Mesendoderm (in vitro differentiated cells): Measurements from ENCODE around the gene SLC45A1.
"Not testable (repeated sequence)": the region's sequence is repeated elsewhere in the genome, so short reads cannot be mapped to it uniquely, and the experiment has no call there.

Source experiments
- DNase-seq: peaks from one replicate; pipeline ENCODE4 v3.0.0; 2013
- H2AK5ac ChIP-seq: 2 replicates; pipeline ENCODE4 v1.6.1; 2013; ENCODE audit warnings: low read length, inconsistent platforms
- H2BK120ac ChIP-seq: 2 replicates; pipeline ENCODE4 v1.6.1; 2013; ENCODE audit warnings: low read depth, mild to moderate bottlenecking, low read length, moderate library complexity, mixed read lengths
- H2BK15ac ChIP-seq: replicated peaks from 2 replicates; pipeline ENCODE4 v1.6.1; 2013; ENCODE audit warnings: low read depth, mild to moderate bottlenecking, moderate library complexity
- H2BK5ac ChIP-seq: 2 replicates; pipeline ENCODE4 v1.6.1; 2013; ENCODE audit warnings: low read length, inconsistent platforms
- H3K18ac ChIP-seq: 2 replicates; pipeline ENCODE4 v1.6.1; 2013; ENCODE audit warnings: mild to moderate bottlenecking, low read length, mixed read lengths
- H3K23ac ChIP-seq: one replicate; pipeline ENCODE4 v1.6.1; 2013; ENCODE audit warnings: low read length
- H3K27ac ChIP-seq: 2 replicates; pipeline ENCODE4 v1.5.1; 2013; ENCODE audit warnings: low read depth, mild to moderate bottlenecking, inconsistent platforms, low read length, moderate library complexity
- H3K27me3 ChIP-seq: 2 replicates; pipeline ENCODE4 v1.6.1; 2013; ENCODE audit warnings: low read length, control low read depth, mild to moderate bottlenecking, inconsistent platforms; ENCODE audit not compliant: insufficient read depth, poor library complexity
- H3K36me3 ChIP-seq: 2 replicates; pipeline ENCODE4 v1.6.1; 2013; ENCODE audit warnings: low read length, inconsistent platforms; ENCODE audit not compliant: control insufficient read depth, insufficient read depth
- H3K4ac ChIP-seq: one replicate; pipeline ENCODE4 v1.6.1; 2013; ENCODE audit warnings: low read depth, mild to moderate bottlenecking, low read length, moderate library complexity
- H3K4me1 ChIP-seq: 2 replicates; pipeline ENCODE4 v1.6.1; 2013; ENCODE audit warnings: low read depth, low read length, inconsistent platforms; ENCODE audit not compliant: control insufficient read depth
- H3K4me2 ChIP-seq: 2 replicates; pipeline ENCODE4 v1.6.1; 2013; ENCODE audit warnings: low read length
- H3K4me3 ChIP-seq: 2 replicates; pipeline ENCODE4 v1.5.1; 2013; ENCODE audit warnings: mild to moderate bottlenecking, low read length
- H3K56ac ChIP-seq: one replicate; pipeline ENCODE4 v1.6.1; 2013; ENCODE audit warnings: low read length
- H3K79me1 ChIP-seq: 2 replicates; pipeline ENCODE4 v1.6.1; 2013; ENCODE audit warnings: low read length, inconsistent platforms
- H3K79me2 ChIP-seq: 2 replicates; pipeline ENCODE4 v1.6.1; 2013; ENCODE audit warnings: mild to moderate bottlenecking, low read length; ENCODE audit not compliant: control insufficient read depth, insufficient read depth
- H3K9ac ChIP-seq: 2 replicates; pipeline ENCODE4 v1.6.1; 2013; ENCODE audit warnings: low read length, inconsistent platforms
- H4K5ac ChIP-seq: one replicate; pipeline ENCODE4 v1.6.1; 2013; ENCODE audit warnings: low read length
- H4K8ac ChIP-seq: one replicate; pipeline ENCODE4 v1.6.1; 2013; ENCODE audit warnings: low read depth, mild to moderate bottlenecking, control low read depth, low read length, moderate library complexity
- WGBS: extraction: QIAGEN DNeasy Blood & Tissue Kit; methylation state at CpG from one replicate; pipeline ENCODE4 v1.1.7; 2013; ENCODE audit warnings: low lambda C conversion rate, missing lambda C conversion rate; ENCODE audit not compliant: insufficient coverage; ENCODE audit errors: extremely low coverage; 5-methylcytosine and 5-hydroxymethylcytosine counted together

Gene SLC45A1

DNA sequence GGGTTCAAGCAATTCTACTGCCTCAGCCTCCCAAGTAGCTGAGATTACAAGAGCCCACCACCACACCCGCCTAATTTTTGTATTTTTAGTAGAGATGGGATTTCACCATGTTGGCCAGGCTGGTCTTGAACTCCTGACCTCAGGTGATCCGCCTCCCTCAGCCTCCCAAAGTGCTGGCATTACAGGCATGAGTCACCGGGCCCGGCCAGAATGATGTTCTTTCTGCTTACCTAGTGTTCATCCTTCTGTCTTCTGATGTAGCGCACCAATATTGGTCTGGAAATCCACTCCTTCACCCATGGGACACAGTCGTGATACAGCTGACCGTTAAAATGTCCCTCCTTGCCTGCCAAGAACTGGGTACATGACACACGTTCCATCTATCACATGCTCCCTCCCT, 39.2 kb upstream of the SLC45A1 start:
- not testable (repeated sequence) for H4K5ac ChIP-seq, H2BK5ac ChIP-seq, H3K23ac ChIP-seq, H4K8ac ChIP-seq, H2BK15ac ChIP-seq, H3K27me3 ChIP-seq, H3K79me1 ChIP-seq, H3K79me2 ChIP-seq, DNase-seq, H3K4ac ChIP-seq, H3K9ac ChIP-seq, H3K27ac ChIP-seq, H3K4me1 ChIP-seq, H3K4me3 ChIP-seq, H3K4me2 ChIP-seq, H3K36me3 ChIP-seq, H2BK120ac ChIP-seq, H2AK5ac ChIP-seq, H3K18ac ChIP-seq, H3K56ac ChIP-seq
- no CpG with 5 or more reads among the region's 8 CpGs for WGBS

DNA sequence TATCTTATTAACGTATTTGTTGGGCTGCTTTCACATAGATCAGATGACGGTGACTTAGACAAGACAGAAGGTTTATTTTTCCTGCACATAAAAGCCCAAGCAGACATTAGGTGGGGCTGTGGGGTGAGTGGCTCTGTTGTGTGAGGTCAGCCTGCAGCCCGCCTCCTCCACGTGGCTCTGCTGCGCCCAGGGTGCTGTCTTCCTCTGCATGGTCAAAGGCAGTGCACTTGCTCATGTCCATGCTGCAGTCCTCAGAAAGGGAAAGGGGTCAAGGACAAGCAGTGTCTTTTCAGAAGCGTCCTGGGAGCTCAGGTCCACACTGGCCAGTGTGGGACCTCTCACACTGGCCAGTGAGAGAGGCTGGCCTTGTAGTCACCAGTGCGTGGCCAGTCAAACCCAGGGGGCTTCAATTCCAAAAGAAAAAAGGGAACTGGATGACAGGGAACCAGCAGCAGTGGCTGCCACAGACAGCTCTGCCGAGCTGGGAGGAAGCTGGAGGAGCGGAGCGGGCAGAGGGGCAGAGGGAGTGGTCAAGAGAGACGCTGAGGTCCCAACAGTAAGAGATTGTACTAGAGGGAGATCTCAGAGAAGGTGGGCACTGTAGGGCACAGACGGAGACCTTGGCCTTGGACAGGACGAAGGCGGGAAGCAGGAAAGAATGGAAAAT, 35.9 kb upstream of the SLC45A1 start:
- H3K27ac ChIP-seq, result no peak overlapping the region
- no peaks in the 10 kb centered on the region for H3K36me3 ChIP-seq
- no peak overlapping the region for H3K18ac ChIP-seq
- H3K9ac ChIP-seq, result no peak overlapping the region
- H3K79me2 ChIP-seq, result no peaks in the 10 kb centered on the region
- no peak for DNase-seq
- H3K56ac ChIP-seq, result peak overlapping the region; percentile 10
- no peak overlapping the region for H2BK15ac ChIP-seq
- H2AK5ac ChIP-seq, result no peak overlapping the region
- H3K79me1 ChIP-seq, result no peaks in the 10 kb centered on the region
- no CpG with 5 or more reads among the region's 14 CpGs for WGBS
- no peak overlapping the region for H4K8ac ChIP-seq
- no peaks in the 10 kb centered on the region for H3K4me1 ChIP-seq
- H3K27me3 ChIP-seq, result no peaks in the 10 kb centered on the region
- no peak overlapping the region for H2BK5ac ChIP-seq
- H2BK120ac ChIP-seq, result no peak overlapping the region
- no peak overlapping the region for H3K4me2 ChIP-seq
- H4K5ac ChIP-seq, result no peak overlapping the region
- H3K23ac ChIP-seq, result no peak overlapping the region
- no peak overlapping the region for H3K4ac ChIP-seq
- no peak overlapping the region for H3K4me3 ChIP-seq

DNA sequence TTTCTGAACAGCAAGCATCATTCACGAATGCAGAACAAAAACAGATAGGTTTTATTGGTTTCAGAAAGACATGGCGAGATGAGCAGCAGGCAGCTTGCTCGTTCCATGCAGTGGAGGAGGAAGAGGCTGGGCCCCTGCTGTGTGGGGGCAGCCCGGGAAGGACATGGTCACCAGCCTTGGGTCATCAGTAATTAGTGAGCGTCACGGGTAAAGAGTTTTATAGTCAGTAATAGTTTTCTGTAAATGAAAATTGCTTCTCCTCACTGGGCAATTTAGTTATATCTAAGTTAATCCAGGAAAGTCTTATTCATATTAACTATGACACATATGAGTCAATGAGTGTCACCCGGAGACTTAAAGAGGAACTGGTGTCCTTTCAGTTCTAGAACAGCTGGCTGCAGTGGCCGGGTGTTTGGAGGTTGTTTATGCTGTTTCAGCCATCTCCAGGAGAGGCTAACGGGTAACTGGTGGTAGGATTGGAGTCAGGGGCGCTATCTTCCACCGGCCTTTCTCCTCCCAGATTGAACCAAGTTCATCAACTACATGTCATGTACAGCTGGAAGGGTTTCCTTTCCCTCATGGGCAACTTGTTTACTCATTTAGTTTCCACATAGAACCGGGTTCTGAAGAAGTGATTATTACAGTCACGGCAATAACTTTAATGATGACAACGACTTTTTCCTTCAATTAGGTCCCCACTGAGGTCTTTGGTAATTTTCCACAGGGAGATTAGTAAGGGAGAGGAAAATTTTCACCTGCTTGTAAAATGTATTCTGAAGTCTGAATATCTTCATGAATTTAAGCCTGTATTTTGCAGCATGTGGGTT, 34.6 kb upstream of the SLC45A1 start:
- no peaks in the 10 kb centered on the region for H3K4me1 ChIP-seq
- H3K9ac ChIP-seq, result no peak overlapping the region
- no peak for DNase-seq
- no peak overlapping the region for H3K4me3 ChIP-seq
- no peak overlapping the region for H3K4me2 ChIP-seq
- no peak overlapping the region for H4K5ac ChIP-seq
- no peaks in the 10 kb centered on the region for H3K36me3 ChIP-seq
- H3K27me3 ChIP-seq, result no peaks in the 10 kb centered on the region
- no peak overlapping the region for H2BK15ac ChIP-seq
- no peak overlapping the region for H4K8ac ChIP-seq
- no CpG with 5 or more reads among the region's 14 CpGs for WGBS
- H2AK5ac ChIP-seq, result no peak overlapping the region
- no peak overlapping the region for H3K27ac ChIP-seq
- no peak overlapping the region for H3K56ac ChIP-seq
- H3K79me1 ChIP-seq, result no peaks in the 10 kb centered on the region
- no peak overlapping the region for H3K18ac ChIP-seq
- H3K23ac ChIP-seq, result no peak overlapping the region
- no peak overlapping the region for H2BK120ac ChIP-seq
- no peaks in the 10 kb centered on the region for H3K79me2 ChIP-seq
- H2BK5ac ChIP-seq, result no peak overlapping the region
- H3K4ac ChIP-seq, result no peak overlapping the region

GRCh38 chr1:8284127-8284526, 33.8 kb upstream of the SLC45A1 start:
- no peak for DNase-seq
- H3K27ac ChIP-seq, result no peak overlapping the region

GRCh38 chr1:8285103-8285502, 32.8 kb upstream of the SLC45A1 start:
- Histone ChIP-seq H3K27me3 (no peaks in the 10 kb centered on the region), H2BK15ac (no peak overlapping the region), H3K4me1 (no peaks in the 10 kb centered on the region), H2BK120ac (no peak overlapping the region), H3K79me1 (no peaks in the 10 kb centered on the region), H4K5ac (no peak overlapping the region), H3K36me3 (no peaks in the 10 kb centered on the region), H2BK5ac (no peak overlapping the region), H3K18ac (no peak overlapping the region), H3K4me2 (no peak overlapping the region), H3K79me2 (no peaks in the 10 kb centered on the region), H2AK5ac (no peak overlapping the region), H3K56ac (no peak overlapping the region), H3K27ac (no peak overlapping the region), H3K9ac (no peak overlapping the region), H3K4ac (no peak overlapping the region), H3K23ac (no peak overlapping the region), H3K4me3 (no peak overlapping the region), H4K8ac (no peak overlapping the region)
- WGBS, result 100% methylated on average over 1 of the region's 4 CpGs
- no peak for DNase-seq

More at GRCh38 chr1:8284127-8284526, 33.8 kb upstream of the SLC45A1 start:
- Histone ChIP-seq H3K27me3 (no peaks in the 10 kb centered on the region), H3K4me2 (no peak overlapping the region), H3K56ac (no peak overlapping the region), H2BK5ac (no peak overlapping the region), H3K23ac (no peak overlapping the region), H2BK120ac (no peak overlapping the region), H2AK5ac (no peak overlapping the region), H3K9ac (no peak overlapping the region), H3K18ac (no peak overlapping the region), H3K4ac (no peak overlapping the region), H4K8ac (no peak overlapping the region), H3K4me3 (no peak overlapping the region), H2BK15ac (no peak overlapping the region), H3K4me1 (no peaks in the 10 kb centered on the region), H4K5ac (no peak overlapping the region), H3K36me3 (no peaks in the 10 kb centered on the region), H3K79me1 (no peaks in the 10 kb centered on the region), H3K79me2 (no peaks in the 10 kb centered on the region)
- WGBS, result no CpG with 5 or more reads among the region's 5 CpGs
